Caco-2 (cell line): ENCODE data around the gene RPS18. TPM values are rescaled to one million over a fixed set of nuclear protein-coding genes. Genes with fewer than 3 reads are reported as not detected.

Experiments
- BruUV-seq: library from RNA; stranded (reverse); fragments of 400-500 nt; replicated peaks from 2 replicates; lab custom pipeline; 2021; lab: Mats Ljungman, UMichigan
- CTCF ChIA-PET: fragments of 300-600 bp; sonication (Branson Sonifier 250); formaldehyde crosslinking; loops from one replicate; lab custom pipeline; 2022; ENCODE audit warnings: antibody characterized with exemption; lab: Charles Lee
- POLR2A ChIA-PET: fragments of 300-600 bp; sonication (Branson Sonifier 250); formaldehyde crosslinking; loops from one replicate; lab custom pipeline; 2022; ENCODE audit warnings: antibody characterized with exemption; lab: Charles Lee
- DNase-seq, 2 experiments: peaks; one replicate each; pipeline versions ENCODE4 v3.0.0 to v3.0.0-alpha.2; 2020 to 2022
- H3K27me3 ChIP-seq: replicated peaks from 2 replicates; pipeline ENCODE4 v1.6.0; 2011; ENCODE audit warnings: low read length; ENCODE audit not compliant: control insufficient read depth, insufficient read depth
- H3K36me3 ChIP-seq: 2 replicates; pipeline ENCODE4 v1.5.1; 2011; ENCODE audit warnings: low read length; ENCODE audit not compliant: control insufficient read depth, insufficient read depth
- H3K4me1 ChIP-seq: fragments of 250-450 bp; sonication (Bioruptor Pico); 2 replicates; pipeline ENCODE4 v1.5.1; 2020; ENCODE audit warnings: mild to moderate bottlenecking
- H3K4me3 ChIP-seq: 2 replicates; pipeline ENCODE4 v1.5.1; 2011; ENCODE audit warnings: low read depth, mild to moderate bottlenecking, control low read depth, low read length
- H3K9me3 ChIP-seq: fragments of 250-450 bp; sonication (Bioruptor Pico); 2 replicates; pipeline ENCODE4 v1.5.1; 2020; ENCODE audit warnings: mild to moderate bottlenecking, moderate library complexity
- H3K27ac Mint-ChIP-seq: one replicate; pipeline ENCODE4 v1.8.0; 2022; ENCODE audit warnings: mixed read lengths; ENCODE audit not compliant: unreplicated experiment
- H3K27me3 Mint-ChIP-seq: one replicate; pipeline ENCODE4 v1.8.0; 2022; ENCODE audit warnings: mixed read lengths; ENCODE audit not compliant: insufficient read depth, unreplicated experiment
- H3K36me3 Mint-ChIP-seq: one replicate; pipeline ENCODE4 v1.8.0; 2022; ENCODE audit warnings: mild to moderate bottlenecking, mixed read lengths; ENCODE audit not compliant: insufficient read depth, unreplicated experiment
- H3K4me1 Mint-ChIP-seq: one replicate; pipeline ENCODE4 v1.8.0; 2022; ENCODE audit warnings: low read depth, mixed read lengths; ENCODE audit not compliant: unreplicated experiment
- H3K4me3 Mint-ChIP-seq: one replicate; pipeline ENCODE4 v1.8.0; 2022; ENCODE audit warnings: mild to moderate bottlenecking, moderate library complexity, mixed read lengths; ENCODE audit not compliant: unreplicated experiment
- H3K9me3 Mint-ChIP-seq: one replicate; pipeline ENCODE4 v1.8.0; 2022; ENCODE audit warnings: mixed read lengths; ENCODE audit not compliant: unreplicated experiment
- CTCF ChIP-seq, 2 experiments: fragments of 200-600 bp in 1 of 2; IDR thresholded peaks; 1 replicate in 1 of 2; 2 replicates in 1 of 2; pipeline versions ENCODE4 v1.5.1 to v1.8.0; 2011 to 2022; ENCODE audit warnings: antibody characterized with exemption in 1 of 2, control low read depth in 1 of 2, inconsistent platforms in 1 of 2, low read depth in 1 of 2, low read length in 1 of 2, mild to moderate bottlenecking in 1 of 2, moderate library complexity in 1 of 2; ENCODE audit not compliant: insufficient read depth in 1 of 2, severe bottlenecking in 1 of 2, unreplicated experiment in 1 of 2
- intact Hi-C: fragments of 100-400 bp; cut with micrococcal nuclease; formaldehyde crosslinking; loops from one replicate; pipeline ENCODE4 v1.10.0; 2022; ENCODE audit not compliant: unreplicated experiment
- total RNA-seq: library from RNA; stranded (reverse); gene quantifications from 2 replicates; pipeline ENCODE4 v1.2.3, GENCODE V29; 2022

RPS18 gene
- total RNA-seq, 1 experiment from 2014 or later = 2,340 TPM

DNA sequence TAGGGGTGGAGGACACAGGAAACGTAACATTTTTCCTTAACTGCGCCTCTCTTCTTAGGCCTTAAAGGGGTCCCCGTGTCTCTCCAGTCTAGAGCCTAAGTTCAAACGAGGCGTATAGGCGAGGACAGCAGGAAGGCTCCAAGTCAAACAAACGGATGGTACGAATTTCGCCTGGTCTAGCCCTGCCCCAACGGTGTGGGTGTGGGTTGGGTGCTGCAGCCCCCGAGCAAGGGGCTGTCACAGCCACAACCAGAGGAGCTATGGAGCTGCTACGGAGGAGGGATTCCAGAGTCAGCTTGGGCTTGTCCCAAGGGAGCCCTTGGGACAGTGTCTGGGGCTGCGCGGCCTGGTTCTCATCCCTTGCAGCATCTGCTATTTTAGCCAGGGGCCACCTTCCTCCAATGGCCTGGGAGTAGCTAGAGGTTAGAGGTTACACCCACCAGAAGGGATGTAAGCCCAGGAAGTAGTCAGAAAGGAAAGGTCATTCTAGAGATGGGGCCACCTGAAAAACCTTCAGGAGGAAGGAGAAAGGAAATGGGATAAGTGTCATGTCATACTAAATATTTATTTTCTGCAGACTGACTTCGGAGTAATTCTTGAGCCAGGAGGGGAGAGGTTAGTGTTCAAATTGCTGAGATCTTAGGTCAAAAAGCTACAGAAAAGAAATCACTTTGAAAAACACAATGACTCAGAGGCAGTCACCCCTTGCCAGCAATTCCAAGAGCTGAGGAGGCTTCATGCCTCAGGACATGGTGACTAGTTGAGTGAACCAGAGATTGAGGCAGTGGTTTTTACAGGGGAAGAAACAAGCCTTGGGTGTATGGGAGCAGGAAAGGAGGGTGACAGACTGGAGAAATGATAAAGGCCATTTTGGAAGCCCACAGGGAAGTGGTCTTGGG lies 21.9 kb upstream of the RPS18 start:
- Histone ChIP-seq H3K36me3 (no peaks in the 10 kb centered on the region; the same call in 1 of the 2 replicates), H3K27me3 (no peaks in the 10 kb centered on the region), H3K4me3 (peak overlapping the region; percentile 49), H3K4me1 (peaks cover 5% of the 10 kb centered on the region; the same call in 1 of the 2 replicates), H3K9me3 (no peaks in the 10 kb centered on the region)
- TF ChIP-seq CTCF (IDR thresholded peaks at IDR 0.05; ENCODE audit: insufficient read depth in 1 of 2, low read depth in 1 of 2, low read length in 1 of 2, severe bottlenecking in 1 of 2, unreplicated experiment in 1 of 2) = no peak
- BruUV-seq = TSS peak; percentile 58
- Mint-ChIP-seq H3K9me3 (no peaks in the 10 kb centered on the region), H3K4me1 (peaks cover 10% of the 10 kb centered on the region), H3K27ac (peak overlapping the region; percentile 75), H3K4me3 (peak overlapping the region; percentile 85), H3K36me3 (peaks cover 27% of the 10 kb centered on the region), H3K27me3 (no peaks in the 10 kb centered on the region)
- CTCF ChIA-PET = interaction anchor here (0.6 to 2.1 kb wide), 8 partner anchors 12 to 356 kb away, joined by 3 to 15 read pairs (median 4); partner anchors contain the start of genes RING1, RPS18 and VPS52
- POLR2A ChIA-PET = interaction anchor here (0.5 to 2.7 kb wide), 5 partner anchors 21 to 278 kb away, joined by 3 to 18 read pairs (median 11); partner anchors contain the start of genes PFDN6, RING1, RPS18 and VPS52
- no peak for DNase-seq
- intact Hi-C loops = loop anchor here (1.0 to 2.0 kb wide), 3 partner anchors 21 to 356 kb away; partner anchors contain the start of gene VPS52

GRCh38 chr6:33250731-33251130 lies 21.1 kb upstream of the RPS18 start:
- H3K27ac Mint-ChIP-seq = no peak overlapping the region
- DNase-seq = no peak
- H3K9me3 Mint-ChIP-seq = no peaks in the 10 kb centered on the region
- POLR2A ChIA-PET = no interaction called here
- CTCF ChIA-PET = no interaction called here
- no peaks in the 10 kb centered on the region for H3K27me3 Mint-ChIP-seq
- H3K36me3 Mint-ChIP-seq = peaks cover 30% of the 10 kb centered on the region
- H3K4me1 Mint-ChIP-seq = peaks cover 10% of the 10 kb centered on the region
- H3K4me3 Mint-ChIP-seq = no peak overlapping the region
- no peak for TF ChIP-seq CTCF (IDR thresholded peaks at IDR 0.05; ENCODE audit: insufficient read depth in 1 of 2, low read depth in 1 of 2, low read length in 1 of 2, severe bottlenecking in 1 of 2, unreplicated experiment in 1 of 2)
- Histone ChIP-seq H3K36me3 (no peaks in the 10 kb centered on the region; the same call in 1 of the 2 replicates), H3K4me1 (peaks cover 5% of the 10 kb centered on the region; the same call in 1 of the 2 replicates), H3K9me3 (no peaks in the 10 kb centered on the region), H3K27me3 (no peaks in the 10 kb centered on the region), H3K4me3 (no peak overlapping the region)
- BruUV-seq = no TSS peak
- intact Hi-C loops = no loop called here

DNA sequence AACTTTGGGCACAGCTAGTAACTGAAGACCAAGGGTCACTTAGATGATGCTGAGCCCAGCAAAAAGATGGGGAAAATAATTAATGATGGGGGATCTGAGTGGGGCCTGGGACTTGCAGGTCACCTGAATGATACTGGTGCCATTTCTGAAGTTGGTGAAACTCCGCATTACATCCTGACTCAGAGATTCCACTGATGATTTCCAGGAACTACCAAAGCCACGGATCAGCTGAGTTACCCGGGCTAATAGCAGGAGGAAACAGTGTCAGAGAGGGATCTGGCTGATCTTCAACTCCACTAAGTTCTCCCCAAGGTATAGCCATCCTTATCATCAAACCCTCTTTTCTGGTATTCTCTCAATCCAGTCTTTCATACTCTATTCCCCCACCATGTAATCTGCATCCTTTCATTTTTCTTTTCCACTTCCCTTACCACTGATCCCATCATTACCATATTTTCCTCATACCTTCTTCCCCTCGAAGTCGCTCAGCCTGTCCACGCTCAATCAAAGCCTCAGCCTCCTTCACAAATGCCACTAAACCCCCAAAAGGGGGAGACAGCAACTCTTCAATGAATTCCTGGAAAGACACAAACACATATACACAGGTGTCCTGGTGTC lies 20.4 kb upstream of the RPS18 start:
- Histone ChIP-seq H3K4me3 (no peak overlapping the region), H3K9me3 (no peaks in the 10 kb centered on the region), H3K27me3 (no peaks in the 10 kb centered on the region), H3K4me1 (peaks cover 5% of the 10 kb centered on the region; the same call in 1 of the 2 replicates), H3K36me3 (no peaks in the 10 kb centered on the region)
- POLR2A ChIA-PET = no interaction called here
- intact Hi-C loops = no loop called here
- no peaks in the 10 kb centered on the region for H3K9me3 Mint-ChIP-seq
- H3K27ac Mint-ChIP-seq = no peak overlapping the region
- BruUV-seq = no TSS peak
- H3K27me3 Mint-ChIP-seq = no peaks in the 10 kb centered on the region
- H3K36me3 Mint-ChIP-seq = peaks cover 33% of the 10 kb centered on the region
- CTCF ChIA-PET = no interaction called here
- peaks cover 10% of the 10 kb centered on the region for H3K4me1 Mint-ChIP-seq
- H3K4me3 Mint-ChIP-seq = no peak overlapping the region
- DNase-seq = no peak
- no peak for TF ChIP-seq CTCF (IDR thresholded peaks at IDR 0.05; ENCODE audit: insufficient read depth in 1 of 2, low read depth in 1 of 2, low read length in 1 of 2, severe bottlenecking in 1 of 2, unreplicated experiment in 1 of 2)
